Rectal smooth muscle tissue (tissue), 1 donor: Measurements from ENCODE around the gene SORBS1.
A peak's percentile ranks its signal among the peaks of the same experiment; 100 is the strongest.

Experiments used
- H3K27ac ChIP-seq: one replicate; pipeline ENCODE4 v1.7.0; 2013; ENCODE audit warnings: low read depth, low read length, inconsistent platforms
- H3K27me3 ChIP-seq: one replicate; pipeline ENCODE4 v1.7.0; 2013; ENCODE audit warnings: low read length; ENCODE audit not compliant: control insufficient read depth, insufficient read depth
- H3K36me3 ChIP-seq: one replicate; pipeline ENCODE4 v1.7.0; 2013; ENCODE audit warnings: low read length; ENCODE audit not compliant: control insufficient read depth, insufficient read depth
- H3K4me1 ChIP-seq: one replicate; pipeline ENCODE4 v1.7.0; 2013; ENCODE audit warnings: low read length; ENCODE audit not compliant: control insufficient read depth, insufficient read depth
- H3K4me3 ChIP-seq: one replicate; pipeline ENCODE4 v1.7.0; 2013; ENCODE audit warnings: low read length
- H3K9ac ChIP-seq: one replicate; pipeline ENCODE4 v1.7.0; 2013; ENCODE audit warnings: low read length

Gene SORBS1

GRCh38 chr10:95456516-95456915 lies 104.7 kb downstream of the SORBS1 start:
- no peak overlapping the region for H3K9ac ChIP-seq
- H3K27me3 ChIP-seq, result no peaks in the 10 kb centered on the region
- peak overlapping the region; percentile 75 for H3K27ac ChIP-seq
- no peaks in the 10 kb centered on the region for H3K36me3 ChIP-seq
- H3K4me3 ChIP-seq, result no peak overlapping the region
- H3K4me1 ChIP-seq, result peaks cover 58% of the 10 kb centered on the region

GRCh38 chr10:95454940-95455339 lies 106.2 kb downstream of the SORBS1 start:
- Histone ChIP-seq H3K27me3 (no peaks in the 10 kb centered on the region), H3K4me3 (no peak overlapping the region), H3K27ac (peak overlapping the region; percentile 73), H3K9ac (no peak overlapping the region), H3K4me1 (peaks cover 68% of the 10 kb centered on the region), H3K36me3 (no peaks in the 10 kb centered on the region)

DNA sequence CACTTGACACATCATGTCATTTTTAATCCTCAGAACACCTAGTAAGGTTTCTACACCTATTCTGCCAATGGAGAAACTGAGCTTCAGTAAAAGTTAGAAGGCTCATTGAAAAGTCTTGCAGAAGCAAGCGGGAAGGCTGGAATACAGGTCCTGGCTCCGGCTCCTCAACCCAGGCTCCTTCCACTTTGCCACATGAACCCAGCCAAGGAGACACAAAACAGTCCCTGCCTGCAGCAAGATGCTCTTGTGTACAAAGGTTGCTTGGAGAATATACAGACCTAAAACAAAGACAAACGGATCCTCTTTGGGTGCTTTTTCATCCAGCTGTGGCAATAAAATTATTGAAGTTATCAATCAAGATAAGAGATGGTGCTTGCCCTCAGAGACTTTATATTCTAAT lies 106.8 kb downstream of the SORBS1 start:
- Histone ChIP-seq H3K9ac (no peak overlapping the region), H3K27ac (peak overlapping the region; percentile 73), H3K4me3 (no peak overlapping the region), H3K27me3 (no peaks in the 10 kb centered on the region), H3K36me3 (no peaks in the 10 kb centered on the region), H3K4me1 (peaks cover 64% of the 10 kb centered on the region)

GRCh38 chr10:95451568-95452524 lies 109.3 kb downstream of the SORBS1 start:
- no peak overlapping the region for H3K9ac ChIP-seq
- no peak overlapping the region for H3K4me3 ChIP-seq
- H3K27me3 ChIP-seq, result no peaks in the 10 kb centered on the region
- no peaks in the 10 kb centered on the region for H3K36me3 ChIP-seq
- H3K27ac ChIP-seq, result peak overlapping the region; percentile 88
- H3K4me1 ChIP-seq, result peaks cover 64% of the 10 kb centered on the region

- H3K9ac ChIP-seq, result no peak overlapping the region
- H3K4me1 ChIP-seq, result peaks cover 64% of the 10 kb centered on the region
Observed at GRCh38 chr10:95451150-95451549, 110.0 kb downstream of the SORBS1 start.

GRCh38 chr10:95450188-95450587 lies 111.0 kb downstream of the SORBS1 start:
- peak overlapping the region; percentile 88 for H3K27ac ChIP-seq
- peaks cover 67% of the 10 kb centered on the region for H3K4me1 ChIP-seq
- no peaks in the 10 kb centered on the region for H3K27me3 ChIP-seq
- no peaks in the 10 kb centered on the region for H3K36me3 ChIP-seq
- H3K9ac ChIP-seq, result no peak overlapping the region
- H3K4me3 ChIP-seq, result no peak overlapping the region

More at GRCh38 chr10:95451150-95451549, 110.0 kb downstream of the SORBS1 start:
- H3K27me3 ChIP-seq, result no peaks in the 10 kb centered on the region
- no peaks in the 10 kb centered on the region for H3K36me3 ChIP-seq
- peak overlapping the region; percentile 88 for H3K27ac ChIP-seq
- no peak overlapping the region for H3K4me3 ChIP-seq

DNA sequence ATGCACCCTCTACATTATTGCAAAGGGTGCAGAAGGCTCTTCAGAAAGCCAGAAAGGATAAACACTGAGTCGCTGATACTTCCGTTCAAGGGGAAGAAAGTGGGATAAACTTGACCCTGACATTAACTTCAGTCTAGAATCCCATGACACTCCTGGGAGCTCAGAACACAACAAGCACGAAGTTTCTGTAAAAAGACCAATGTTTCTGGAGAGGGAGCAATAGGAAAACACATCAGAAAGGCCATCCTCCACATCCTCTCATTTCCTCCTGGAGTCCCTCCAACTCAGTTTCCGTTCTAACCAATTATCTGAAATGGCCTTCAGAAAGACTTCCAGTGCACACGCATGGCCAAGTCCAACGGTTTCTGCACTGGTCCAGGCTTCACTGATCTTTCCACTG lies 113.5 kb downstream of the SORBS1 start:
- Histone ChIP-seq H3K9ac (no peak overlapping the region), H3K36me3 (no peaks in the 10 kb centered on the region), H3K4me3 (no peak overlapping the region), H3K27me3 (no peaks in the 10 kb centered on the region), H3K27ac (peak overlapping the region; percentile 81), H3K4me1 (peaks cover 70% of the 10 kb centered on the region)

DNA sequence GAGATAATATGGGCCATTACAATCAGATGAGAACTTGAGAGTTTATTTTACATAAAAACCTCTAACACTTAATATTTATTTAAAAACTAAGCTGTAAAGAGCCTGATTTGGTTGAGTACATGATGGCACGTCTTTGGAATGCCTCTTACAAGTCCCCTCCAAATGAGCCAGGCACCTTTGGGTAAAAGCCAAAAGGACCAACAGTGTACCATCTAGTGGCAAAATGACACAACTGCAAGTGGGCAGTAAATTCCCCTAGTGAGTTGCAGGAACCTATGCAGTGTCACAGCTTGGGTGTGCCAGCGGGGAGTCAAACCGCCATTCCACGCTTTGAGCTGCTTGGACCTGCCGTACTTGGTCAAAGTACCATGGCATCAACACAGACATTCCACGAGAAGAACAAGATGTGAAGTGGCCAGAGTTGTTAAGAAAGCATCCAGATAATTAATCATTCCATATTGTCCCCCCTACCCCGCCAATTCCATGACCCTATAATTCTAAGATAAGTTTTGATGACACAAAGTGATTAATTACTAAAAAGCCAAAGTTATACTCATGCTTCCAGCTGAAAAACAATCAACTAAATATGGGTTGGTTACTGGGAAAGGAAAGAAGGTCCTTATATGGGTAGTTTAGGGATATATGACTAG lies 115.2 kb downstream of the SORBS1 start:
- no peaks in the 10 kb centered on the region for H3K27me3 ChIP-seq
- no peak overlapping the region for H3K9ac ChIP-seq
- peaks cover 70% of the 10 kb centered on the region for H3K4me1 ChIP-seq
- no peaks in the 10 kb centered on the region for H3K36me3 ChIP-seq
- peak overlapping the region; percentile 92 for H3K27ac ChIP-seq
- no peak overlapping the region for H3K4me3 ChIP-seq

DNA sequence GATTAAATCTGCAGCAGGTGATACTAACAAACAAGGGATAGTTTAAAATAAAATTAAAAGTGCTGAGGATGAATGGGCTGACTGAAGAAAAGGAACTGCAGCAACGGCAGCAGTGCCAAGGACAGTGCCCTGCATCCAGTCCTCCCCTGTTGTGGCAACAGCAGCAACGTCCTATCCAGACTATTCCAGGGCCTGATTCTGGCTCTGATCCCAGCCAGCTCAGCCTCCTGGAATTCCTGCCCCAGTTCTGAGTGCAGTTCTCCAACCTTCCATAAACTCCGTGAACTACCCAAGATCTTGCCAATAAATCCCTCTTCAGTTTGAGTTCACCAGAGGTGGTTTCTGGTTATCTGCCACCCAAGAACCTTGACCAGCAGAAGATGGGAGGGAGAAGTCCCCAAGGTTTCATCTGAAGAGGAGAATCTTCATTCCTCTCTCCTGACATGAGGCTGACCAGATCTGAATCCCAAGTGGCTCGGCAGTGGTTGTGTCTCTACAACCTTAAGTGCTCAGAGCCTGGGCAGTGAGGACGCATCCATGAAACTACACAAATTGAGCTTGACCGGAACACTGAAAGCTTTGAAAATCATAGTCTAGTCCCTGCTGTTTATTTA lies 115.8 kb downstream of the SORBS1 start:
- Histone ChIP-seq H3K27ac (peak overlapping the region; percentile 92), H3K4me1 (peaks cover 72% of the 10 kb centered on the region), H3K36me3 (no peaks in the 10 kb centered on the region), H3K27me3 (no peaks in the 10 kb centered on the region), H3K9ac (no peak overlapping the region), H3K4me3 (no peak overlapping the region)

DNA sequence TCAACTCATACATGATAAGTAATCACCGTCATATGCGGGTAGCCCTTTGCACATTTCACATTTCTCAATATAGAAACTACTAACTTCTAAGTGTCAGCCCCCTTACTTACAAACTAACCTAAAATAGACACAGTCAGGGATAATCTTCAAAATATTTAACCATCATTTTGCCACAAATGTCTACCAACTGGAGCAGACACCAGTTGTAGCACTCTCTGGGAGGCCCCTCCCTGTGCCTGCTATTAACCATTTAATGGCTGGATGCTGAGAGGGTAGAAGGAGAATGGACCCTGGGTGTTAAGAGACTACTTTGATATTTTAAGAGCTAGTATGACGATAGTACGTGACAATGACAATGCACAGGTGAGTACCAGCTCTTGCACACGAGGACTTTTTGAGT lies 116.4 kb downstream of the SORBS1 start:
- Histone ChIP-seq H3K9ac (no peak overlapping the region), H3K4me1 (peaks cover 72% of the 10 kb centered on the region), H3K4me3 (no peak overlapping the region), H3K27ac (peak overlapping the region; percentile 92), H3K27me3 (no peaks in the 10 kb centered on the region), H3K36me3 (no peaks in the 10 kb centered on the region)

- Histone ChIP-seq H3K4me3 (no peak overlapping the region), H3K27me3 (no peaks in the 10 kb centered on the region), H3K27ac (peak overlapping the region; percentile 75), H3K36me3 (no peaks in the 10 kb centered on the region), H3K9ac (no peak overlapping the region), H3K4me1 (peaks cover 76% of the 10 kb centered on the region)
Observed at GRCh38 chr10:95443636-95444035, 117.5 kb downstream of the SORBS1 start.

- H3K4me3 ChIP-seq, result no peak overlapping the region
- H3K4me1 ChIP-seq, result peaks cover 73% of the 10 kb centered on the region
- peak overlapping the region; percentile 75 for H3K27ac ChIP-seq
- H3K9ac ChIP-seq, result no peak overlapping the region
- peaks cover 2% of the 10 kb centered on the region for H3K36me3 ChIP-seq
- no peaks in the 10 kb centered on the region for H3K27me3 ChIP-seq
Observed at GRCh38 chr10:95442341-95442740, 118.8 kb downstream of the SORBS1 start.
